Erythroblast (primary cell): ENCODE results near the gene CHCHD3.

ENCODE experiments used
- GATA1 ChIP-seq: IDR thresholded peaks from 2 replicates; pipeline ENCODE4 v1.6.1; 2011; ENCODE audit warnings: low read depth, mild to moderate bottlenecking, control low read depth, low read length, moderate library complexity
- POLR2A ChIP-seq: IDR thresholded peaks from 2 replicates; pipeline ENCODE4 v1.6.1; 2011; ENCODE audit warnings: mild to moderate bottlenecking, low read length

- TF ChIP-seq POLR2A (no peak), GATA1 (no peak)
Measured at GRCh38 chr7:133077394-133077793, 4.5 kb downstream of the CHCHD3 start.
